Uterus (tissue), 2 donors: ENCODE results near the gene GRIK3.

ENCODE experiments used
- CTCF ChIP-seq, 4 experiments: fragments of 200-600 bp in 2 of 4; fragments of 450-650 bp in 2 of 4; sonication (generic) in 2 of 4; IDR thresholded peaks; one replicate each; pipeline ENCODE4 v1.5.1; 2016 to 2019; ENCODE audit warnings: antibody characterized with exemption in 4 of 4, mild to moderate bottlenecking in 2 of 4, moderate library complexity in 1 of 4
- POLR2A ChIP-seq, 2 donors: fragments of 450-650 bp; IDR thresholded peaks; one replicate each; pipeline ENCODE4 v1.6.1; 2016; ENCODE audit warnings: antibody characterized with exemption in 2 of 2, mild to moderate bottlenecking in 1 of 2, moderate library complexity in 1 of 2

DNA sequence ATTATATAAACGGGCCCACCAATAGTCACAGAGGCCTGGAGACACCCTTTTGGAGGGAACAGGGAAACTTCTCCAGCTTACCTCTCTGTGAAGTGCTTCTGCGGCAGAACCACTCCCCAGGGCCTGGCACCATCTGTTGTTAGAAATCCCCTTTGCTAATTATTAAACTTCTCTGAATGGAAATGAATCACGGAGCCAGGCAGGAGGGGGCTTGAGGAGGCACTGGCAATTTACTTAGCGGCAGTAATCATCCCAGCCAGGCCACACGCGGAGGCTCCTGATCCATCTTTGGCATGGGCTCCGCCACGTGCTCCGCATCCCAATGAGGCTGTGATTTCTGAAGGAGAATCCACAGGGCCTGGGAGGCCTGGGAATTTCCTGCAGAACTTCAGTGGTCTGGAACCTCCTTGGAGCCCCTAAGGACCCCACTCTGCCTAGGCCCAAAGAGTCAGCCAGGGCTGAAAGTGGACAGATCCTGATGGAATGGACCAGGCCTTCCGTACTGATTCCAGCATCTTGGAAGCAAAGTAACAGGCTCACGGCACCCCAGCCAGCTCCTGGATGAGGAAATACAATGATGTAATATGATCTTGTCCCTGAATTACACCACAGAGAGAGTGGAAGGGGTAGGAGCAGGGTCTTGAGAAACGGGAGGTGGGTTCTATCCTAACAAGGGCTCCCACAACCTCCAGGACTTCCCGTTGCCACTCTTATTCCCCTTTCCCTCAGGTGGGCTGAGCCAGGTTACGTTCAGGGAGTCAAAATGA is 62.3 kb downstream of the GRIK3 start:
- TF ChIP-seq CTCF (IDR thresholded peaks at IDR 0.05) (no peak), POLR2A (IDR thresholded peaks at IDR 0.05) (no peak)
